ENCODE measurements around the gene ZNF367. TPM values are rescaled to one million over a fixed set of nuclear protein-coding genes. Genes with fewer than 3 reads are reported as not detected.

The ZNF367 gene
- total and polyA plus RNA-seq, 2 experiments from 2014 or later = 0.98 to 3.6 TPM

DNA sequence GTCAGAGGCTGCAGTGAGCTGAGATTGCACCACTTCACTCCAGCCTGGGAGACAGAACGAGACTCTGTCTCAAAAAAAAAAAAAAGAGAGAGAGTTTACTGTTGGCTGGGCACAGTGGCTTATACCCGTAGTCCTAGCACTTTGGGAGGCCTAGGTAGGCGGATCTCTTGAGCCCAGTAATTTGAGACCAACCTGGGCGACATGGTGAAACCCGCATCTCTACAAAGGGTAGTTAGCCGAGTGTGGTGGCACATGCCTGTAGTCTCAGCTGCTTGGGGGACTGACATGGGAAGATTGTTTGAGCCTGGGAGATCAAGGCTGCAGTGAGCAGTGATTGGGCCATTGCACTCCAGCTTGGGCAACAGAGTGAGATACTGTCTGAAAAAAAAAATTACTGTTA, 44.4 kb upstream of the ZNF367 start:
- no peak overlapping the region for H2AFZ ChIP-seq
- H3K9me3 ChIP-seq (ENCODE audit: low read depth) = no peaks in the 10 kb centered on the region
- H3K27ac ChIP-seq = no peak overlapping the region
- H3K4me2 ChIP-seq = no peak overlapping the region
- H3K9me2 ChIP-seq (replicated peaks; ENCODE audit: insufficient read depth) = no peaks in the 10 kb centered on the region
- H3K36me3 ChIP-seq (replicated peaks; ENCODE audit: insufficient read depth, low read depth) = no peaks in the 10 kb centered on the region
- no peaks in the 10 kb centered on the region for H3K4me1 ChIP-seq (ENCODE audit: insufficient read depth)
- H4K20me1 ChIP-seq (ENCODE audit: insufficient read depth, poor library complexity, severe bottlenecking) = no peaks in the 10 kb centered on the region
- 90% methylated on average over 6 of the region's 6 CpGs for WGBS (ENCODE audit: low lambda C conversion rate, missing lambda C conversion rate)
- no peaks in the 10 kb centered on the region for H3K27me3 ChIP-seq
- H3K79me2 ChIP-seq = no peaks in the 10 kb centered on the region
- DNase-seq (ENCODE audit: low spot score) = no peak
- TF ChIP-seq EZH2phosphoT487 (IDR thresholded peaks at IDR 0.05; ENCODE audit: low read depth, severe bottlenecking, unreplicated experiment) (no peak), EZH2 (IDR thresholded peaks at IDR 0.05; ENCODE audit: borderline replicate concordance) (no peak)
- TF ChIP-seq, protein P1, sequence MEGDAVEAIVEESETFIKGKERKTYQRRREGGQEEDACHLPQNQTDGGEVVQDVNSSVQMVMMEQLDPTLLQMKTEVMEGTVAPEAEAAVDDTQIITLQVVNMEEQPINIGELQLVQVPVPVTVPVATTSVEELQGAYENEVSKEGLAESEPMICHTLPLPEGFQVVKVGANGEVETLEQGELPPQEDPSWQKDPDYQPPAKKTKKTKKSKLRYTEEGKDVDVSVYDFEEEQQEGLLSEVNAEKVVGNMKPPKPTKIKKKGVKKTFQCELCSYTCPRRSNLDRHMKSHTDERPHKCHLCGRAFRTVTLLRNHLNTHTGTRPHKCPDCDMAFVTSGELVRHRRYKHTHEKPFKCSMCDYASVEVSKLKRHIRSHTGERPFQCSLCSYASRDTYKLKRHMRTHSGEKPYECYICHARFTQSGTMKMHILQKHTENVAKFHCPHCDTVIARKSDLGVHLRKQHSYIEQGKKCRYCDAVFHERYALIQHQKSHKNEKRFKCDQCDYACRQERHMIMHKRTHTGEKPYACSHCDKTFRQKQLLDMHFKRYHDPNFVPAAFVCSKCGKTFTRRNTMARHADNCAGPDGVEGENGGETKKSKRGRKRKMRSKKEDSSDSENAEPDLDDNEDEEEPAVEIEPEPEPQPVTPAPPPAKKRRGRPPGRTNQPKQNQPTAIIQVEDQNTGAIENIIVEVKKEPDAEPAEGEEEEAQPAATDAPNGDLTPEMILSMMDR (IDR thresholded peaks at IDR 0.05; ENCODE audit: poor library complexity) = no peak
- no peak overlapping the region for H3K4me3 ChIP-seq

DNA sequence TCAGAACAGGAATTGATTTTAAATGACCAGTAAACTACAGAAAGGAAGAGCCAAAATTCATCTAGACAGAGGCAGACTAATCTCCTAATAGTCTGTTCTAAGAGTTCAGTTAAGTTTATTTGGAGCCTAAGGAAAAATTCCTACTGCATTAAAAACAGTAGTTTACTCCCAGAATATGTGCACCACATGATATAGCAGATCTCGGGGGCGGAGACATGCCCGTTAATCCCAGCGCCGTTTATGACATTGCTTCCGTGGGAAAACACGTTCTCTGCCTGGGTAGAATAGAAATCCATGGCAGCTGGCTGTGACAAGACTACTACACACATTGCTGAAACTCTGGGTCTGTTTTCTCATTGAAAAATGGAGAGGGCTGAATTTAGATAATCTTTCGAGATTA, 43.2 kb upstream of the ZNF367 start:
- WGBS (ENCODE audit: low lambda C conversion rate, missing lambda C conversion rate) = 67% methylated on average over 8 of the region's 8 CpGs
- H3K36me3 ChIP-seq (replicated peaks; ENCODE audit: insufficient read depth, low read depth) = no peaks in the 10 kb centered on the region
- H3K79me2 ChIP-seq = no peaks in the 10 kb centered on the region
- no peaks in the 10 kb centered on the region for H3K9me2 ChIP-seq (replicated peaks; ENCODE audit: insufficient read depth)
- H3K9me3 ChIP-seq (ENCODE audit: low read depth) = no peaks in the 10 kb centered on the region
- H3K4me1 ChIP-seq (ENCODE audit: insufficient read depth) = no peaks in the 10 kb centered on the region
- H3K27me3 ChIP-seq = no peaks in the 10 kb centered on the region
- H3K4me2 ChIP-seq = no peak overlapping the region
- H3K27ac ChIP-seq = no peak overlapping the region
- TF ChIP-seq, protein P1 (IDR thresholded peaks at IDR 0.05; ENCODE audit: poor library complexity) = no peak
- TF ChIP-seq EZH2phosphoT487 (IDR thresholded peaks at IDR 0.05; ENCODE audit: low read depth, severe bottlenecking, unreplicated experiment) = no peak
- no peak for TF ChIP-seq EZH2 (IDR thresholded peaks at IDR 0.05; ENCODE audit: borderline replicate concordance)
- no peak overlapping the region for H2AFZ ChIP-seq
- H4K20me1 ChIP-seq (ENCODE audit: insufficient read depth, poor library complexity, severe bottlenecking) = no peaks in the 10 kb centered on the region
- no peak for DNase-seq (ENCODE audit: low spot score)
- no peak overlapping the region for H3K4me3 ChIP-seq

DNA sequence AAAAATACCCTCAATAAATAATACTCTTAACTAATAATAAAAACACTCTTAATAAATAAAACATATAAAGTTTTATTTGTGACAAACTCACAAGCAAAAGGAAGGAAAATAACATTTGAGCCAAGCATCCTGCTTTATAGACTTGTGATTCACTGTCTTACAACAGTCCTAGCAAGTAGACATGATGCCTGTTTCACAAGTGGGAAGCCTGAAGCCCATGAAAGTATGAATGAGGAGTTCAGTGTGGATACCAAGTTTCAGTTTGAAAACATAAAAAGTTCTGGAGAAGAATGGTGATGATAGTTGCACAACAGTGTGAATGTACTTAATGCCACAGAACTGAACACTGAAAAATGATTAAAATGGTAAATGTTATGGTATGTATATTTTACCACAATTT, 42.7 kb upstream of the ZNF367 start:
- Histone ChIP-seq H3K4me1 (ENCODE audit: insufficient read depth) (no peaks in the 10 kb centered on the region), H3K9me2 (replicated peaks; ENCODE audit: insufficient read depth) (no peaks in the 10 kb centered on the region), H3K4me3 (no peak overlapping the region), H4K20me1 (ENCODE audit: insufficient read depth, poor library complexity, severe bottlenecking) (no peaks in the 10 kb centered on the region), H3K27me3 (no peaks in the 10 kb centered on the region), H3K4me2 (no peak overlapping the region), H3K9me3 (ENCODE audit: low read depth) (no peaks in the 10 kb centered on the region), H3K36me3 (replicated peaks; ENCODE audit: insufficient read depth, low read depth) (no peaks in the 10 kb centered on the region), H3K79me2 (no peaks in the 10 kb centered on the region), H2AFZ (no peak overlapping the region), H3K27ac (no peak overlapping the region)
- DNase-seq (ENCODE audit: low spot score) = no peak
- TF ChIP-seq, protein P1 (IDR thresholded peaks at IDR 0.05; ENCODE audit: poor library complexity) = no peak
- TF ChIP-seq EZH2phosphoT487 (IDR thresholded peaks at IDR 0.05; ENCODE audit: low read depth, severe bottlenecking, unreplicated experiment) = no peak

DNA sequence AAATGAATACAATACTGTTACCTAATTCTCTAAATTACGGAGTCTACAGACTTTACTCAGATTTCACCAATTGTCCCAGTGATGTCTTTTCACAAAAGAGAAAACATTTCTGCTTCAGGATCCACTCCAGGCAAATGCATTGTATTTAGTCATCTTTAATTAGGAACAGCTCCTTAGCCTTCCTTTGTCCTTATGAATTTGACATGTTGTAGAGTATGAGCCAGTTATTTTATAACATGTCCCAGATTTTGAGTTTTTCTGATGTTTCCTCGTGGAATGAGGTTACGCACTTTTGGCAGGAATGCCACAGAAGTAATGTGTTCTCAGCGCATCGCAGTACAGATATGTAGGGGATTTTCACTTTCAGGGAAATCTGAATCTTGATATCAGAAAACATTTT, 42.3 kb upstream of the ZNF367 start:
- Histone ChIP-seq H3K4me3 (no peak overlapping the region), H3K27ac (no peak overlapping the region), H2AFZ (no peak overlapping the region), H3K9me3 (ENCODE audit: low read depth) (no peaks in the 10 kb centered on the region), H3K4me1 (ENCODE audit: insufficient read depth) (no peaks in the 10 kb centered on the region), H4K20me1 (ENCODE audit: insufficient read depth, poor library complexity, severe bottlenecking) (no peaks in the 10 kb centered on the region), H3K9me2 (replicated peaks; ENCODE audit: insufficient read depth) (no peaks in the 10 kb centered on the region), H3K79me2 (no peaks in the 10 kb centered on the region), H3K36me3 (replicated peaks; ENCODE audit: insufficient read depth, low read depth) (no peaks in the 10 kb centered on the region), H3K27me3 (no peaks in the 10 kb centered on the region), H3K4me2 (no peak overlapping the region)
- 71% methylated on average over 5 of the region's 5 CpGs for WGBS (ENCODE audit: low lambda C conversion rate, missing lambda C conversion rate)
- no peak for TF ChIP-seq EZH2phosphoT487 (IDR thresholded peaks at IDR 0.05; ENCODE audit: low read depth, severe bottlenecking, unreplicated experiment)
- DNase-seq (ENCODE audit: low spot score) = no peak

Measured in hepatocyte (in vitro differentiated cells).